Pulmonary artery endothelial cell (primary cell): ENCODE measurements around the gene NID1. TPM values are rescaled to one million over a fixed set of nuclear protein-coding genes. Genes with fewer than 3 reads are reported as not detected.
"Not testable (repeated sequence)": the region's sequence is repeated elsewhere in the genome, so short reads cannot be mapped to it uniquely, and the experiment has no call there.

Experiments
- DNase-seq: peaks from one replicate; pipeline ENCODE4 v3.0.0-alpha.2; 2011; ENCODE audit warnings: low read depth, low spot score
- total RNA-seq: library from RNA; depleted of rRNA; stranded (reverse); fragments of >200 nt; gene quantifications from 2 replicates; pipeline ENCODE4 v1.2.3, GENCODE V29; 2014

NID1 gene
- total RNA-seq, 1 donor from 2014 or later = 64.3 TPM

DNA sequence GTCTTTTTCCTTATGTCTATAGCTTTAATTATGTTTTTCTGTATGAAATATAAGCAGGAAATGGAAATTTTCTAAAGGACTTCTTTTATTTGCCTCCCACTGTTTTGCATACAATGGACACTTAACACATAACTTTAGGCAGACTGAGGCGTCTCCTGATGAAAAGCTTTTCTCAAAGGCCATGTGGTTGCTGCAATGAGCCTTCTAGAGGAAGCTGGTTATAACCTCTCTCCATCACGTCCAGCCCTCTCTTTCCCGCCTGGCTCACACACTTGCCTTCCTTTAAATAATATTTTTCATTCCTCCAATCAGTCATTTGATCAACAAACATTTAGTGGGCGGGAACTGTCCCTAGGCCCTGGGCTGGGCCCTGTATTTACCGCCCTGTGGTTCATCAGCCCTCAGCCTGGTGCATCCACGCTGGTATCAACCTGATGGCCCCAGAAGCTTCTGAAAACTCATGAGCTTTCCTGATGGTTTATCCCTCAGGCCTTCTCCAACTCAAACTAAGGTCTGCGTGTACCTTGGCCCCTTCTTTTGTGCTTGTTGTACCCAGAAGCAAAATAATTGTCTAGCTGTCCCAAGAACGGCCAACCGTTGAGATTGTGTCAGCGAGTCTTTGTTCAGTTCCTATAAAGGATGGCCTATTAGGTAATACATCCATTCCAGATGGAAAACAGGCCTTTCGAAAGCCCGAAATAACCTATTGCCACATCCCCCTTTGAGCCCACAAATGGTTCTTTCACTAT, 122.8 kb downstream of the NID1 start:
- no peak for DNase-seq

- no peak for DNase-seq
These were observed 124.6 kb downstream of the NID1 start for GRCh38 chr1:235940285-235940684.

DNA sequence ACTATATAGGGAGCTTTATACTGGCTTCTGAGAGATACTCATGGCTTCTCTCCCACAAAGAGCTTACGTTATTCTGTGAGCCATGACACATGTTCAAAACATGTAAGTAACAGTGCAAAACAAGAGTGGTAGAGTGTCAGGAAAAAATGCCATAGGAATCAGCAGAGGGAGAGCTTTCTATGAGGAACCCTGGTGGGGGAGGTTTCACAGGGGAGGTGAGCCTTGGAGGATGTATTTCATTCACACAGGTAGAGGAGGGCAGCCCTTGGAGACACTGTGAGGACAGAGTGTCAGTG, 125.5 kb downstream of the NID1 start:
- DNase-seq = no peak

DNA sequence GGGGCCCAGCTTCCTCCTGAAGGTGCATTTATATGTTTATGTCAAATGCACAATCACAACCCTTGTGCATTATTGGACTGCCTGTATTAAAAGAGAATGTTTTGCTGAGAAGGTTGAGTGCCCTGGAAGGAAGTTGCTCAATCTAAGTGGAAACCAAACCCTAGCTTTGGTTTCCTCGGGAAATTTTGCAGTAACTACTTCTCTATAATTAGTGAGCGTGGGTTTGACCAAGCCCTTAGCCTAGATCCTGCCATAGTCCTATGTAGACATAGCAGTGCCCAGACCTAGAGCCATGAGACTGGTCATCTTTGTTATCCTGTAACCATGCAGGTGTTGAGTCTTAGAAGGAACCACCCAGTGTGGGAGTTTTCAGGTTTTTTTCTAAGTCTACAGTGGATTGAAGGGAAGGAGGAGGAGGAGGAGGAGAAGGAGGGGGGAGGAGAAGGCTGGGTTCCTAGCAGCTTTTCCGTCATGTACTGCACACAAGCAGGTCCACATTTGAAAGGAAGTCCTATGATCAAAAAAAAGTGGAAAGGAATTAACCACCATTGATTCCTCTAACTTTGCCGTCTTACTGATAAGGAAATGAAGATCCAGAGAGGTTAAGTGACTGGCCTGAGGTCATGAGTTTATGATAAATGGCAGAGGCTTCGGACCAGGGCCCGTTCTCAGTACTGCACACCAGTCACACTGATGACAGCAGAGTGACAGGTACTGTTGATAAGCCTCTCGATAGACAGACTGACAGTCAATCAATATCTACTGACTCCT, 126.0 kb downstream of the NID1 start:
- DNase-seq = no peak

- DNase-seq = no peak
These were observed 127.8 kb downstream of the NID1 start for GRCh38 chr1:235937123-235937522.

- no peak for DNase-seq
These were observed 129.4 kb downstream of the NID1 start for GRCh38 chr1:235935235-235936225.

DNA sequence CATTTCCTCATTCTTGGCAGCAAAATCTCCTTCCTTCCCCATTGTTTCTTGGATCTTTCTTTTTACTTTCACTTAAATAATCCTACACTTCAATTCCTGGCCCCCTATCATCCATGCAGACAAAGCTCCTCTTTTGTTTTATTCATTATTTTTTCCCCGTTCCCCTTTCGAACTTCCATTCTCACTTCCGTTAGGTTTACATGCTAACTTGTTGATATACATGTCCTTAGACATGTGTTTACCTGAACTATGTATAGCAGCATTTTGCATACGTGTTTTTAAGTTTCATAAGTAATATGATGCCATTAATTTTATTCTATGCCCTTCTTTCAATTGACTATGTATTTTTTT, 131.1 kb downstream of the NID1 start:
- no peak for DNase-seq

- DNase-seq = no peak
These were observed 131.7 kb downstream of the NID1 start for GRCh38 chr1:235933017-235933765.

DNA sequence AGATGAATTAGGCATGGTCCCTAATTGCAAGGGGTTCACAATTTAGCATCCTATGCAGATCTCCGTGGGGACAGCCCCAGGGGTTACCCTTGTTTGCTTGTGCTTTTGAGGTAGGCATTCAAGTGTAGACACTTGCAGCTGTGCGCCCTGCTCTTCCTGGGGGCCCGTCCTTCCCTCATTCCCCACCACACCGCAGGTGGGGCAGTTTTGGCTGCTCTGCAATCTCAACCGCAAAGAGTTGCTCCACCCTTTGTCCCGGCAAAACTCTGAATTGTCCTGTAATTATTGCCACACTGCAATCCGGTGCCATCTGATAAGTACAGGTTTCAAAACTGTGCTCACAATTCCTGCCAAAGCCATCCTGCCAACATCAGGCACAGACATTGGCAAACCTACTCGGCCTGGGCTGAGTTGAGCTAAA, 132.8 kb downstream of the NID1 start:
- DNase-seq = no peak

DNA sequence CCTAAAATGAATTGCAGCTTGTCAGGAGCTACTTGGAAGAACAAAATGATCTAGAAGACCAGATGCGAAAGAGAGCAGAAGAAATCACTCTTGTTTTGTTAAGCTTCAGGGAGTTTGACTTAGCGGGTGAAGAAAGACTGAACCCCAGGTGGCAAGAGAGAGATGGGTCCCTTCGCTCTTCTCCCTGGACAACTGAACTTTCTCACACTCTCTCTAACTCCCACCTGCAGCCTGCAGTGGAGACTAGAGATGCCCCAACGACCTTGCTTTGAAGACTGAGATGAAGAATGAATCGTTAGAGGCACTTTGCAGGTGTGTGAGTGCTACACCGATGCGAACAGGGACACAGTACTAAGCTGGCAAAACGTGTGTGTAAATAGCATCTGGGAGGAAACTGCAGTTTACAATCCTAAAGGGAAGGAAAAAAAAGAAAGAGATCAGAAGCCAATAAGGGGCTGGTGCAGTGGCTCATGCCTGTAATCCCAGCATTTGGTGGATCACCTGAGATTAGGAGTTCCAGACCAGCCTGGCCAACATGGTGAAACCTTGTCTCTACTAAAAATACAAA, 133.6 kb downstream of the NID1 start:
- DNase-seq = no peak

GRCh38 chr1:235930543-235930942, 134.3 kb downstream of the NID1 start:
- DNase-seq = no peak

GRCh38 chr1:235929216-235929615, 135.7 kb downstream of the NID1 start:
- DNase-seq = no peak

- DNase-seq = no peak
These were observed 136.7 kb downstream of the NID1 start for GRCh38 chr1:235928197-235928596.

DNA sequence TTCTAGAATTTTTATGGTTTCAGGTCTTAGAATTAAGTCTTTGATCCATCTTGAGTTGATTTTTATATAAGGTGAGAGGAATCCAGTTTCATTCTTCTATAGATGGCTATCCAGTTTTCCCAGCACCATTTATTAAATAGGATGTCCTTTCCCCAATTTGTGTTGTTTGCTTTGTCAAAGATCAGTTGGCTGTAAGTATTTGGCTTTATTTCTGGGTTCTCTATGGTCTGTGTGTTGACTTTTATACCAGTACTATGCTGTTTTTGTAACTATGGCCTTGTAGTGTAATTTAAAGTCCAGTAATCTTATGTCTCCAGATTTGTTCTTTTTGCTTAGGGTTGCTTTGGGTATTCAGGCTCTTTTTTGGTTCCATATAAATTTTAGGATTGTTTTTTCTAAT, 137.3 kb downstream of the NID1 start:
- DNase-seq = not testable (repeated sequence)

Other genes with a start within 250 kb of the NID1 start
- 9.2 and 10.0 TPM in 2 replicates for gene LYST, start 198.2 kb downstream of the NID1 start, total RNA-seq
- 3.2 and 5.5 TPM in 2 replicates for gene GPR137B, start 77.4 kb upstream of the NID1 start, total RNA-seq
- 0.99 and 3.2 TPM in 2 replicates for gene ERO1B, start 216.9 kb upstream of the NID1 start, total RNA-seq